Mucosa of stomach (tissue), 1 donor: ENCODE results near the gene PSMD1.
"Not testable (repeated sequence)": the region's sequence is repeated elsewhere in the genome, so short reads cannot be mapped to it uniquely, and the experiment has no call there.

ENCODE experiments used
- H3K27me3 ChIP-seq: one replicate; pipeline ENCODE4 v1.7.0; 2013; ENCODE audit warnings: mild to moderate bottlenecking, low read length; ENCODE audit not compliant: control insufficient read depth, insufficient read depth
- H3K36me3 ChIP-seq: one replicate; pipeline ENCODE4 v1.7.0; 2013; ENCODE audit warnings: low read length; ENCODE audit not compliant: control insufficient read depth, insufficient read depth
- H3K4me1 ChIP-seq: one replicate; pipeline ENCODE4 v1.7.0; 2013; ENCODE audit warnings: mild to moderate bottlenecking, low read length; ENCODE audit not compliant: control insufficient read depth, insufficient read depth
- H3K4me3 ChIP-seq: one replicate; pipeline ENCODE4 v1.7.0; 2013; ENCODE audit warnings: low read length
- H3K9ac ChIP-seq: one replicate; pipeline ENCODE4 v1.7.0; 2013; ENCODE audit warnings: mild to moderate bottlenecking, low read length, moderate library complexity
- H3K9me3 ChIP-seq: one replicate; pipeline ENCODE4 v1.7.0; 2013; ENCODE audit warnings: mild to moderate bottlenecking, low read length, moderate library complexity; ENCODE audit not compliant: control insufficient read depth
- donor health status: Pancreatic carcinoma.

The PSMD1 gene

GRCh38 chr2:231129216-231129615 lies 72.5 kb downstream of the PSMD1 start:
- Histone ChIP-seq H3K9ac (no peak overlapping the region), H3K36me3 (no peaks in the 10 kb centered on the region), H3K4me3 (no peak overlapping the region), H3K27me3 (no peaks in the 10 kb centered on the region), H3K9me3 (no peaks in the 10 kb centered on the region), H3K4me1 (peaks cover 29% of the 10 kb centered on the region)

GRCh38 chr2:231130336-231131056 lies 73.8 kb downstream of the PSMD1 start:
- no peak overlapping the region for H3K4me3 ChIP-seq
- no peaks in the 10 kb centered on the region for H3K36me3 ChIP-seq
- H3K4me1 ChIP-seq: peaks cover 24% of the 10 kb centered on the region
- no peaks in the 10 kb centered on the region for H3K9me3 ChIP-seq
- no peaks in the 10 kb centered on the region for H3K27me3 ChIP-seq
- H3K9ac ChIP-seq: no peak overlapping the region

- no peaks in the 10 kb centered on the region for H3K9me3 ChIP-seq
- H3K36me3 ChIP-seq: no peaks in the 10 kb centered on the region
- H3K4me1 ChIP-seq: peaks cover 19% of the 10 kb centered on the region
- H3K9ac ChIP-seq: no peak overlapping the region
- no peak overlapping the region for H3K4me3 ChIP-seq
- no peaks in the 10 kb centered on the region for H3K27me3 ChIP-seq
These were observed 75.5 kb downstream of the PSMD1 start for GRCh38 chr2:231132129-231132528.

GRCh38 chr2:231133365-231134099 lies 76.9 kb downstream of the PSMD1 start:
- Histone ChIP-seq H3K27me3 (no peaks in the 10 kb centered on the region), H3K4me1 (peaks cover 15% of the 10 kb centered on the region), H3K36me3 (no peaks in the 10 kb centered on the region), H3K9me3 (no peaks in the 10 kb centered on the region), H3K4me3 (no peak overlapping the region), H3K9ac (no peak overlapping the region)

GRCh38 chr2:231134910-231135655 lies 78.4 kb downstream of the PSMD1 start:
- Histone ChIP-seq H3K9ac (no peak overlapping the region), H3K4me3 (no peak overlapping the region), H3K4me1 (peaks cover 15% of the 10 kb centered on the region), H3K27me3 (no peaks in the 10 kb centered on the region), H3K36me3 (no peaks in the 10 kb centered on the region), H3K9me3 (no peaks in the 10 kb centered on the region)

- Histone ChIP-seq H3K36me3 (no peaks in the 10 kb centered on the region), H3K4me3 (no peak overlapping the region), H3K4me1 (peaks cover 3% of the 10 kb centered on the region), H3K27me3 (no peaks in the 10 kb centered on the region), H3K9ac (no peak overlapping the region), H3K9me3 (no peaks in the 10 kb centered on the region)
These were observed 82.0 kb downstream of the PSMD1 start for GRCh38 chr2:231138699-231139098.

- no peaks in the 10 kb centered on the region for H3K9me3 ChIP-seq
- no peaks in the 10 kb centered on the region for H3K36me3 ChIP-seq
- H3K4me1 ChIP-seq: no peaks in the 10 kb centered on the region
- no peaks in the 10 kb centered on the region for H3K27me3 ChIP-seq
- H3K4me3 ChIP-seq: no peak overlapping the region
- H3K9ac ChIP-seq: no peak overlapping the region
These were observed 83.1 kb downstream of the PSMD1 start for GRCh38 chr2:231139796-231140195.

- not testable (repeated sequence) for H3K4me1 ChIP-seq, H3K9me3 ChIP-seq, H3K4me3 ChIP-seq, H3K27me3 ChIP-seq, H3K9ac ChIP-seq, H3K36me3 ChIP-seq
These were observed 84.1 kb downstream of the PSMD1 start for GRCh38 chr2:231140808-231141207.

- Histone ChIP-seq H3K4me3 (no peak overlapping the region), H3K9ac (no peak overlapping the region), H3K36me3 (no peaks in the 10 kb centered on the region), H3K27me3 (no peaks in the 10 kb centered on the region), H3K4me1 (no peaks in the 10 kb centered on the region), H3K9me3 (no peaks in the 10 kb centered on the region)
These were observed 88.2 kb downstream of the PSMD1 start for GRCh38 chr2:231144896-231145295.

- Histone ChIP-seq H3K9ac (no peak overlapping the region), H3K27me3 (no peaks in the 10 kb centered on the region), H3K4me3 (no peak overlapping the region), H3K4me1 (no peaks in the 10 kb centered on the region), H3K9me3 (no peaks in the 10 kb centered on the region), H3K36me3 (no peaks in the 10 kb centered on the region)
These were observed 90.0 kb downstream of the PSMD1 start for GRCh38 chr2:231146665-231147064.

- H3K36me3 ChIP-seq: no peaks in the 10 kb centered on the region
- H3K27me3 ChIP-seq: no peaks in the 10 kb centered on the region
- H3K4me1 ChIP-seq: no peaks in the 10 kb centered on the region
- no peaks in the 10 kb centered on the region for H3K9me3 ChIP-seq
- no peak overlapping the region for H3K9ac ChIP-seq
- H3K4me3 ChIP-seq: no peak overlapping the region
These were observed 96.3 kb downstream of the PSMD1 start for GRCh38 chr2:231152800-231153557.
